ENCODE results near the gene EEIG2.

DNA sequence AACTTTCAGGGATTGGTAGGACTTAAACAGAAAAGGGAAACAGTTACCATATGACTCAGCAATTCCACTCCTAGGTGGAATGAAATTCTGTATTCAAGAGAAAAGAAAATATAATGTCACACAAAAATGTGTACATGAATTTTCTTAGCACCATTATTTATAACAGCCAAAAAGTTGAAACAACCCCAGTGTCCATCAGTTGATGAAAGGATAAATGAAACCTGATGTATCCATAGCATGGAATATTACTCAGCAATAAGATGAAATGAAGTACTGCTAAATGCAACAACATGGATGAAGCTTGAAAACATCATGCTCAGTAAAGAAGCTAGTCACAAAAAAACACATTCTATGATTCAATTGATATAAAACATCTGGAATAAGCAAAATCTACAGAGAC lies 15.5 kb downstream of the EEIG2 start:
- TF ChIP-seq, protein P1, sequence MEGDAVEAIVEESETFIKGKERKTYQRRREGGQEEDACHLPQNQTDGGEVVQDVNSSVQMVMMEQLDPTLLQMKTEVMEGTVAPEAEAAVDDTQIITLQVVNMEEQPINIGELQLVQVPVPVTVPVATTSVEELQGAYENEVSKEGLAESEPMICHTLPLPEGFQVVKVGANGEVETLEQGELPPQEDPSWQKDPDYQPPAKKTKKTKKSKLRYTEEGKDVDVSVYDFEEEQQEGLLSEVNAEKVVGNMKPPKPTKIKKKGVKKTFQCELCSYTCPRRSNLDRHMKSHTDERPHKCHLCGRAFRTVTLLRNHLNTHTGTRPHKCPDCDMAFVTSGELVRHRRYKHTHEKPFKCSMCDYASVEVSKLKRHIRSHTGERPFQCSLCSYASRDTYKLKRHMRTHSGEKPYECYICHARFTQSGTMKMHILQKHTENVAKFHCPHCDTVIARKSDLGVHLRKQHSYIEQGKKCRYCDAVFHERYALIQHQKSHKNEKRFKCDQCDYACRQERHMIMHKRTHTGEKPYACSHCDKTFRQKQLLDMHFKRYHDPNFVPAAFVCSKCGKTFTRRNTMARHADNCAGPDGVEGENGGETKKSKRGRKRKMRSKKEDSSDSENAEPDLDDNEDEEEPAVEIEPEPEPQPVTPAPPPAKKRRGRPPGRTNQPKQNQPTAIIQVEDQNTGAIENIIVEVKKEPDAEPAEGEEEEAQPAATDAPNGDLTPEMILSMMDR (IDR thresholded peaks at IDR 0.05): no peak
- TF ChIP-seq EZH2 (IDR thresholded peaks at IDR 0.05; ENCODE audit: borderline replicate concordance, insufficient read depth, low read depth, low read length, poor library complexity, severe bottlenecking): no peak
